Neural progenitor cell (in vitro differentiated cells): ENCODE measurements around the gene TOR1AIP2. TPM values are rescaled to one million over a fixed set of nuclear protein-coding genes. Genes with fewer than 3 reads are reported as not detected.
"Not testable (repeated sequence)": the region's sequence is repeated elsewhere in the genome, so short reads cannot be mapped to it uniquely, and the experiment has no call there.

Experiments used
- DNase-seq: peaks from one replicate; pipeline ENCODE4 v3.0.0-alpha.2; 2016; ENCODE audit warnings: low spot score
- H2AFZ ChIP-seq: fragments of 200-600 bp; sonication (generic); replicated peaks from 2 replicates; pipeline ENCODE4 v1.6.1; 2016; ENCODE audit warnings: antibody characterized with exemption
- H3F3A ChIP-seq: fragments of 200-600 bp; sonication (generic); 2 replicates; pipeline ENCODE4 v1.6.1; 2016; ENCODE audit warnings: antibody characterized with exemption, low read depth
- H3K27ac ChIP-seq: fragments of 200-600 bp; sonication (generic); 2 replicates; pipeline ENCODE4 v1.5.1; 2016; ENCODE audit warnings: mild to moderate bottlenecking
- H3K27me3 ChIP-seq: fragments of 200-600 bp; sonication (generic); 2 replicates; pipeline ENCODE4 v1.6.1; 2016; ENCODE audit warnings: mild to moderate bottlenecking, moderate library complexity
- H3K36me3 ChIP-seq: fragments of 200-600 bp; sonication (generic); 2 replicates; pipeline ENCODE4 v1.5.1; 2016
- H3K4me1 ChIP-seq: fragments of 200-600 bp; sonication (generic); 2 replicates; pipeline ENCODE4 v1.6.1; 2016; ENCODE audit warnings: mixed run types
- H3K4me2 ChIP-seq: fragments of 200-600 bp; sonication (generic); 2 replicates; pipeline ENCODE4 v1.6.1; 2016
- H3K4me3 ChIP-seq: fragments of 200-600 bp; sonication (generic); 2 replicates; pipeline ENCODE4 v1.5.1; 2016
- H3K79me2 ChIP-seq: fragments of 200-600 bp; sonication (generic); 2 replicates; pipeline ENCODE4 v1.6.1; 2016; ENCODE audit warnings: low read depth
- H3K9ac ChIP-seq: fragments of 200-600 bp; sonication (generic); 2 replicates; pipeline ENCODE4 v1.6.1; 2016
- H3K9me3 ChIP-seq: fragments of 200-600 bp; sonication (generic); 2 replicates; pipeline ENCODE4 v1.5.1; 2016; ENCODE audit warnings: low read depth
- H4K20me1 ChIP-seq: fragments of 200-600 bp; sonication (generic); 2 replicates; pipeline ENCODE4 v1.6.1; 2016; ENCODE audit warnings: low read depth
- H3K27ac Mint-ChIP-seq: 3 replicates; pipeline ENCODE4 v1.8.0; 2021; ENCODE audit warnings: mixed read lengths
- H3K27me3 Mint-ChIP-seq: 2 replicates; pipeline ENCODE4 v1.8.0; 2022; ENCODE audit warnings: low read depth, mild to moderate bottlenecking, inconsistent platforms, moderate library complexity, mixed read lengths; ENCODE audit not compliant: insufficient read depth
- H3K36me3 Mint-ChIP-seq: 3 replicates; pipeline ENCODE4 v1.8.0; 2021; ENCODE audit warnings: mixed read lengths
- H3K4me1 Mint-ChIP-seq: 3 replicates; pipeline ENCODE4 v1.8.0; 2021; ENCODE audit warnings: mixed read lengths
- H3K4me3 Mint-ChIP-seq: 3 replicates; pipeline ENCODE4 v1.8.0; 2021; ENCODE audit warnings: mild to moderate bottlenecking, moderate library complexity, mixed read lengths
- H3K9me3 Mint-ChIP-seq: 3 replicates; pipeline ENCODE4 v1.8.0; 2020; ENCODE audit warnings: mixed read lengths
- EZH2 ChIP-seq: fragments of 200-600 bp; sonication (generic); IDR thresholded peaks from 2 replicates; pipeline ENCODE4 v1.6.1; 2017; ENCODE audit warnings: antibody characterized with exemption, mild to moderate bottlenecking, moderate library complexity
- EZH2phosphoT487 ChIP-seq: fragments of 200-600 bp; sonication (generic); IDR thresholded peaks from 2 replicates; pipeline ENCODE4 v1.6.1; 2017; ENCODE audit warnings: antibody characterized with exemption
- total RNA-seq: library from RNA; depleted of rRNA; stranded (reverse); fragments of >200 nt; gene quantifications from 2 replicates; pipeline ENCODE4 v1.2.3, GENCODE V29; 2015; ENCODE audit warnings: low replicate concordance
- TF ChIP-seq, protein P1 (sequence below): fragments of 200-600 bp; sonication (generic); IDR thresholded peaks from 2 replicates; pipeline ENCODE4 v1.5.1; 2017; ENCODE audit warnings: antibody characterized with exemption, mild to moderate bottlenecking

The TOR1AIP2 gene
- total RNA-seq, 1 donor from 2014 or later: 89.5 TPM

DNA sequence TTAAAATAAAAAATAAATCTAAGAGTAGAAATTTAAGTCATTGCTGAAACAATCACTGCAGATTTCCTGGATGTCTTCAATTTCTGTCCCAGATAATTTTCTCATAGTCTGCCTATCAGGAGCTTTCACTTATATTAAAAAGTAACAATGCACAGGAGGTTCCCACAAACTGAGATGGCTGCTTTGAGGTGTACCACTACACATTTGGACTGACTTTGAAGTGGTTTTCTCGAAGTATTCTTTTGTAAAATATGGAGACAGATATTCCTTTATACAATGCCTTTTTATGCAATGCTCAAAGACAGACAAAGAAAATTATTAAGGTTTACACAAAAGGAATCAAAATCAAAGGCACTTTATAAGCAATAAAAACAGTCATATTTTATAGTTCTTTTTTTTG lies 24.5 kb downstream of the TOR1AIP2 start:
- H3K36me3 ChIP-seq: peaks cover 6% of the 10 kb centered on the region
- H3K27ac ChIP-seq: no peak overlapping the region
- Mint-ChIP-seq H3K4me3 (no peak overlapping the region), H3K4me1 (no peaks in the 10 kb centered on the region), H3K27me3 (no peaks in the 10 kb centered on the region), H3K36me3 (peaks cover 19% of the 10 kb centered on the region), H3K9me3 (no peaks in the 10 kb centered on the region), H3K27ac (no peak overlapping the region)
- no peak for DNase-seq
- H3K27me3 ChIP-seq: no peaks in the 10 kb centered on the region
- H3K4me2 ChIP-seq: no peak overlapping the region
- H3K9ac ChIP-seq: no peak overlapping the region
- H4K20me1 ChIP-seq: no peaks in the 10 kb centered on the region
- H3K79me2 ChIP-seq: no peaks in the 10 kb centered on the region
- no peaks in the 10 kb centered on the region for H3K9me3 ChIP-seq
- H3K4me1 ChIP-seq: no peaks in the 10 kb centered on the region
- H3K4me3 ChIP-seq: no peak overlapping the region
- H3F3A ChIP-seq: no peaks in the 10 kb centered on the region
- TF ChIP-seq EZH2phosphoT487 (no peak), EZH2 (no peak)
- TF ChIP-seq, protein P1, sequence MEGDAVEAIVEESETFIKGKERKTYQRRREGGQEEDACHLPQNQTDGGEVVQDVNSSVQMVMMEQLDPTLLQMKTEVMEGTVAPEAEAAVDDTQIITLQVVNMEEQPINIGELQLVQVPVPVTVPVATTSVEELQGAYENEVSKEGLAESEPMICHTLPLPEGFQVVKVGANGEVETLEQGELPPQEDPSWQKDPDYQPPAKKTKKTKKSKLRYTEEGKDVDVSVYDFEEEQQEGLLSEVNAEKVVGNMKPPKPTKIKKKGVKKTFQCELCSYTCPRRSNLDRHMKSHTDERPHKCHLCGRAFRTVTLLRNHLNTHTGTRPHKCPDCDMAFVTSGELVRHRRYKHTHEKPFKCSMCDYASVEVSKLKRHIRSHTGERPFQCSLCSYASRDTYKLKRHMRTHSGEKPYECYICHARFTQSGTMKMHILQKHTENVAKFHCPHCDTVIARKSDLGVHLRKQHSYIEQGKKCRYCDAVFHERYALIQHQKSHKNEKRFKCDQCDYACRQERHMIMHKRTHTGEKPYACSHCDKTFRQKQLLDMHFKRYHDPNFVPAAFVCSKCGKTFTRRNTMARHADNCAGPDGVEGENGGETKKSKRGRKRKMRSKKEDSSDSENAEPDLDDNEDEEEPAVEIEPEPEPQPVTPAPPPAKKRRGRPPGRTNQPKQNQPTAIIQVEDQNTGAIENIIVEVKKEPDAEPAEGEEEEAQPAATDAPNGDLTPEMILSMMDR: no peak
- H2AFZ ChIP-seq: no peak overlapping the region

DNA sequence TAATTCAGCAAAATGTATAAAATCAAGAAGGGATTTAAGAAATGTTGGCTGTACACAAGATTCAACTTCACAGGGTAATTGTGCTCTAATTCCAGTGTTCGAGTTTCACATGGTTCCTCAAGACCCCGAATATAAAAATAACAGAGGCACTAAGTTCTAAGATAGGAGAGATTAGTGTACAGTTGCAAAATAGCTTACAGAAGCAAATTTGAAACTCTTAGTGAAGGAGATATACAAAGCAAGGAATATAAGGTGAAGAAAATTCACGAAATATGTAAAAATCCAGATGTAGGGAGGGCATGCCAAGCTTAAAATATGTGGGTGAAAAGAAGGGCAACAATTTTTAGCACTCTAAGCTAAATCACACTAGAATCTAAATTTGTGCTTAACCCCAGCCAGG lies 29.4 kb downstream of the TOR1AIP2 start:
- Mint-ChIP-seq H3K36me3 (peaks cover 20% of the 10 kb centered on the region), H3K27ac (no peak overlapping the region), H3K9me3 (no peaks in the 10 kb centered on the region), H3K4me3 (no peak overlapping the region), H3K27me3 (no peaks in the 10 kb centered on the region), H3K4me1 (no peaks in the 10 kb centered on the region)
- H3K27ac ChIP-seq: no peak overlapping the region
- peaks cover 20% of the 10 kb centered on the region for H3K36me3 ChIP-seq
- no peaks in the 10 kb centered on the region for H3F3A ChIP-seq
- no peak for TF ChIP-seq EZH2
- TF ChIP-seq, protein P1: no peak
- TF ChIP-seq EZH2phosphoT487: no peak
- no peak overlapping the region for H2AFZ ChIP-seq
- H4K20me1 ChIP-seq: no peaks in the 10 kb centered on the region
- H3K27me3 ChIP-seq: no peaks in the 10 kb centered on the region
- no peak for DNase-seq
- H3K79me2 ChIP-seq: no peaks in the 10 kb centered on the region
- no peak overlapping the region for H3K4me3 ChIP-seq
- no peaks in the 10 kb centered on the region for H3K4me1 ChIP-seq
- H3K9ac ChIP-seq: no peak overlapping the region
- H3K9me3 ChIP-seq: no peaks in the 10 kb centered on the region
- no peak overlapping the region for H3K4me2 ChIP-seq

DNA sequence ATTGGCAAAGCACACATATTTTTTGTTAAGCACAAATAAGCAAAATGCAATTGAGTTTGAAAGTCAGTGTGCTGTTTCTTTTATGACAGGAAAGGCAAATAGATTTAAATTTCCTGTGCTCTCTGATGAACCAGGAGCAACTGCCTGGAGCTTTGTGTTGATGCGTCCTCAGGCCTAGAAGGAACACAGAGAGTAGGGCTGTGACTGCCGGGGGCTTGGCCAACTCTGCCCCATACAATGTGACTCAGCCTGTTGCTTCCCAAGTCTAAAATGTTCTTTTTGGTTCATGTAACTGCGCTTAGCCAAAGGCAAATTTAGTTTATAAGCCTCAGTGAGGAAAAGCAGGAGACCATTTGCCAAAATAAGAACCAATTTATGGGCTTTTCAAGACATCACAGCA lies 37.5 kb downstream of the TOR1AIP2 start:
- no peak overlapping the region for H3K9ac ChIP-seq
- no peaks in the 10 kb centered on the region for H3K4me1 ChIP-seq
- Mint-ChIP-seq H3K4me3 (no peak overlapping the region), H3K9me3 (no peaks in the 10 kb centered on the region), H3K27ac (no peak overlapping the region), H3K36me3 (peaks cover 12% of the 10 kb centered on the region), H3K27me3 (no peaks in the 10 kb centered on the region), H3K4me1 (no peaks in the 10 kb centered on the region)
- H3K9me3 ChIP-seq: no peaks in the 10 kb centered on the region
- H3K4me3 ChIP-seq: no peak overlapping the region
- no peaks in the 10 kb centered on the region for H3K27me3 ChIP-seq
- H3K27ac ChIP-seq: no peak overlapping the region
- no peak overlapping the region for H3K4me2 ChIP-seq
- no peak for DNase-seq
- no peaks in the 10 kb centered on the region for H3F3A ChIP-seq
- TF ChIP-seq EZH2phosphoT487 (no peak), EZH2 (no peak)
- TF ChIP-seq, protein P1: no peak
- H2AFZ ChIP-seq: no peak overlapping the region
- no peaks in the 10 kb centered on the region for H3K79me2 ChIP-seq
- no peaks in the 10 kb centered on the region for H4K20me1 ChIP-seq
- peaks cover 3% of the 10 kb centered on the region for H3K36me3 ChIP-seq

DNA sequence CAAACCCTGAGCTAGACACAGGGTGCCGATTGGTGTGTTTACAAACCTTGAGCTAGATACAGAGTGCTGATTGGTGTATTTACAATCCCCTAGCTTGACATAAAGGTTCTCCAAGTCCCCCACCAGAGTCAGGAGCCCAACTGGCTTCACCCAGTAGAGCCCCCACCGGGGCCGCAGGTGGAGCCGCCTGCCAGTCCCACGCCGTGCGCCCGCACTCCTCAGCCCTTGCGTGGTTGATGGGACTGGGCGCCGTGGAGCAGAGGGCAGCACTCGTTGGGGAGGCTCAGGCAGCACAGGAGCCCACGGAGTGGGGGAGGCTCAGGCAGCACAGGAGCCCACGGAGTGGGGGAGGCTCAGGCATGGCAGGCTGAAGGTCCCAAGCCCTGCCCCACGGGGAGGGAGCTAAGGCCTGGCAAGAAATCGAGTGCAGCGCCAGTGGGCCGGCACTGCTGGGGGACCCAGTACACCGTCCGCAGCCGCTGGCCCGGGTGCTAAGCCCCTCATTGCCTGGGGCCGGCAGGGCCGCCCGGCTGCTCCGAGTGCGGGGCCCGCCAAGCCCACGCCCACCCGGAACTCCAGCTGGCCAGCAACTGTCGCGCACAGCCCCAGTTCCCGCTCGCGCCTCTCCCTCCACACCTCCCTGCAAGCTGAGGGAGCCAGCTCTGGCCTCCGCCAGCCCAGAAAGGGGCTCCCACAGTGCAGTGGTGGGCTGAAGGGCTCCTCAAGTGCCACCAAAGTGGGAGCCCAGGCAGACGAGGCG lies 40.7 kb downstream of the TOR1AIP2 start:
- not testable (repeated sequence) for H3K4me3 ChIP-seq, H2AFZ ChIP-seq, H3K36me3 ChIP-seq, H3K9ac ChIP-seq, DNase-seq, H3K27me3 ChIP-seq, H3K27ac Mint-ChIP-seq, H3K4me1 Mint-ChIP-seq, H3K27ac ChIP-seq, H4K20me1 ChIP-seq, H3K27me3 Mint-ChIP-seq, H3K9me3 Mint-ChIP-seq, H3K4me3 Mint-ChIP-seq, H3K79me2 ChIP-seq, H3K36me3 Mint-ChIP-seq, H3K9me3 ChIP-seq, H3F3A ChIP-seq, H3K4me2 ChIP-seq
- peaks cover 10% of the 10 kb centered on the region for H3K4me1 ChIP-seq
